H7 (cell line): Measurements from ENCODE around the gene SECTM1. TPM values are rescaled to one million over a fixed set of nuclear protein-coding genes. Genes with fewer than 3 reads are reported as not detected.

Source experiments
- DNase-seq: peaks from one replicate; pipeline ENCODE4 v3.0.0; 2012
- H3K27me3 ChIP-seq: 2 replicates; pipeline ENCODE4 v1.6.0; 2011; ENCODE audit warnings: mild to moderate bottlenecking, low read length; ENCODE audit not compliant: control insufficient read depth, insufficient read depth
- H3K36me3 ChIP-seq: replicated peaks from 2 replicates; pipeline ENCODE4 v1.5.1; 2011; ENCODE audit warnings: low read length; ENCODE audit not compliant: control insufficient read depth, insufficient read depth
- H3K4me3 ChIP-seq: 2 replicates; pipeline ENCODE4 v1.5.1; 2011; ENCODE audit warnings: low read depth, mild to moderate bottlenecking, control low read depth, low read length, moderate library complexity; ENCODE audit not compliant: insufficient read depth
- total RNA-seq: library from RNA; depleted of rRNA; stranded (reverse); fragments of >200 nt; shearing (Covaris generic); gene quantifications from 2 replicates; pipeline ENCODE4 v1.2.3, GENCODE V29; 2014

SECTM1 gene
- total RNA-seq, 1 experiment from 2014 or later, result 0.94 TPM

DNA sequence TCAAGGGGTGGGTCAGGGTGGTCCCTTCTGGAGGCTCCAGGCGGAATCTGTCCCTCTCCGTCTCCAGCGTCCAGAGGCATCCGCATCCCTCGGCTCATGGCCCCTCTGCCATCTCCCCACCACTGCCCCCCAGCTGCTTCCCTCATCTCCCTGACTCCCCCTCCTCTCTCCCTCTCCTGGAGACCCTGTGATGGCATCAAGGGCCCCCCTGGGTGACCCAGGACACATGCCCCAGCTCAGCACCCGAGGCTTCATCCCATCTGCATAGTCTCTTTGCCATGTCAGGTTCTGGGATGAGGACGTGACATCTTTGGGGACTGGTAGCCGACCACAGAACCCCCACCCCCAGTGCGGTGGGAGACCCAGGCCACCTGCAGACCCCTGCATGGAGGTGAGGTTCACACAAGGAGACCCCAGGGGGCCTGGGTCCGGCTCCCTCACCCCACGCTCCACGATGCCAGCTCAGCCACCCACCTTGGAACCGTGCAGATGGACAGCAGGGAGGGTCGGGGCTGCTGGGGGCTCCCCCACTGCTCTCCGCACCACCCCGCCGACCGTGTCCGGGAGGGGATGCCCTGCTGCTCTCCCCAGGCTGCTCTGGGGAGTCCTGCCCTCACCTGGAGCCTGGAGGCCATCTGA, 3.8 kb downstream of the SECTM1 start:
- Histone ChIP-seq H3K36me3 (no peaks in the 10 kb centered on the region), H3K4me3 (no peak overlapping the region), H3K27me3 (peaks cover 28% of the 10 kb centered on the region)
- no peak for DNase-seq

DNA sequence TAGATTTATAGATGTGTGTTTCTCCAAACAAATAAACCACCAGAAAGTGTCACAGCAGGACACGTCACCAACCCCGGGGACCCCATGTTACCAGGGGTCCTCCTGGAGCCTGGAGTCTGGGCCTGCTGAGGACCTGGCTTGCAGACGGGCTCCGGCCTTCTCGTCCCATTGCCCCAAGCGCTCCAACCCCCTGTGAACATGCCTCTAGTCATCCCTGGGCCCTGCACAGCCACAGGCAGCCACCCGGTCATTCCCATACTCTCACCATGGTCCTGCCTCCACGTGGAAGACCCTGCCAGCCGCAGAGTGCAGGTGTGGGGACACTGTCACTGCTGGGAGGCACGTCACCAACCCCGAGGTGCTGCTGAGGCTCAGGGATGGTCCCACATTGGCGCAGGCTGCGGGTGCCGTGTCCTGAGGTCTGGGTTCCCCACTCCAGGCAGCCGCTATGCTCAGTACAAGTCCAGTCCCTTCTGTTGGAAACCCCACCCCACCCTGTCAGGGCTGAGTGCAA, 4.5 kb downstream of the SECTM1 start:
- DNase-seq, result no peak
- H3K36me3 ChIP-seq, result no peaks in the 10 kb centered on the region
- H3K4me3 ChIP-seq, result no peak overlapping the region
- peaks cover 21% of the 10 kb centered on the region for H3K27me3 ChIP-seq

DNA sequence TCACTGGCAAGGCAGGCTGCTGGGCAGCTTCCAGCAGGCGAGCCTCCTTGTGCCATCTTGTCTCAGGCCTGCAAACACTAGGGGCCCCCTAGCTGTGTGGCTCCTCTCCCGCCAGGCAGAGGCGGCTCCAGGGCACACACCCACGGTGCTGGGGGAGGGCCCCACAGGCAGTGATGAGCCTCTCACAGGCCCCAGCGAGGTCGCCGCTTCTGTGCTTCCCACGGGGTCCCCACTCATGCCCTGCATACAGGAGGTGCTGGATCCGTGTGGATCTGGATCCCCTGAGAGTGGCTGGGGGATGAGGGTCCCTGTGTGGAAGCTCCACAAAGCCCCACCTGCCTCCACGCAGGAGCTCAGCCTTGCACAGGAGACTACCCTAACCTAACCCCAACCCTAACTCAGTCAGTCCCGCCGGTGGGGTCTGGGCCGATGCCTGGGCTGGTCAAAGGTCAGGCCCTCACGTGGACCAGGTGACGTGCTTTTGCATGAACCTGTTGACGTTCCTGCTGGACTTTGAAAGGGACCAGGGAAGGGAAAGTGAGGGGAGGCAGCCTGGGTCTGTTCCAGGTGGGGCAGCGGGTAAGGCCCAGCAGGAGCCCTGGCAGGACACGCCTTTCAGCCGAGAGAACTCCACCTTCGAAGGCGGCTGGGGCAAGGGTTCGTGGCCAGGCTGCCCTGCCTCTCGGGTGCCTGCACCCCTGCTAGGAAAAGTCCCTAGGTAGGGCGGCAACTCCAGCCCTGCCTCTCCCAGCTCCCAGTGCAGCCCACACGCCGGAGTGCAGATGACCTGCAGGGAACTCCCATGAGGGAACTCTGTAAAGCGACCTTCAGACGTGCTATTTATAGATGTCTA, 5.2 kb downstream of the SECTM1 start:
- Histone ChIP-seq H3K27me3 (peaks cover 14% of the 10 kb centered on the region), H3K36me3 (no peaks in the 10 kb centered on the region)
- peak; percentile 84 for DNase-seq

GRCh38 chr17:82327757-82328140, 5.8 kb downstream of the SECTM1 start:
- DNase-seq, result no peak
- H3K4me3 ChIP-seq, result no peak overlapping the region
- H3K27me3 ChIP-seq, result peaks cover 8% of the 10 kb centered on the region
- no peaks in the 10 kb centered on the region for H3K36me3 ChIP-seq

More for the DNA sequence above, 5.2 kb downstream of the SECTM1 start:
- no peak overlapping the region for H3K4me3 ChIP-seq

GRCh38 chr17:82327289-82327688, 6.3 kb downstream of the SECTM1 start:
- peak; percentile 85 for DNase-seq
- peaks cover 4% of the 10 kb centered on the region for H3K27me3 ChIP-seq
- H3K4me3 ChIP-seq, result no peak overlapping the region
- H3K36me3 ChIP-seq, result no peaks in the 10 kb centered on the region

- DNase-seq, result no peak
- no peaks in the 10 kb centered on the region for H3K36me3 ChIP-seq
- H3K4me3 ChIP-seq, result no peak overlapping the region
- no peaks in the 10 kb centered on the region; the same call in 1 of the 2 replicates for H3K27me3 ChIP-seq
Observed at GRCh38 chr17:82325286-82326180, 8.0 kb downstream of the SECTM1 start.

- no peak for DNase-seq
- Histone ChIP-seq H3K36me3 (no peaks in the 10 kb centered on the region), H3K27me3 (no peaks in the 10 kb centered on the region; the same call in 1 of the 2 replicates), H3K4me3 (no peak overlapping the region)
Observed at GRCh38 chr17:82324566-82325285, 8.8 kb downstream of the SECTM1 start.

DNA sequence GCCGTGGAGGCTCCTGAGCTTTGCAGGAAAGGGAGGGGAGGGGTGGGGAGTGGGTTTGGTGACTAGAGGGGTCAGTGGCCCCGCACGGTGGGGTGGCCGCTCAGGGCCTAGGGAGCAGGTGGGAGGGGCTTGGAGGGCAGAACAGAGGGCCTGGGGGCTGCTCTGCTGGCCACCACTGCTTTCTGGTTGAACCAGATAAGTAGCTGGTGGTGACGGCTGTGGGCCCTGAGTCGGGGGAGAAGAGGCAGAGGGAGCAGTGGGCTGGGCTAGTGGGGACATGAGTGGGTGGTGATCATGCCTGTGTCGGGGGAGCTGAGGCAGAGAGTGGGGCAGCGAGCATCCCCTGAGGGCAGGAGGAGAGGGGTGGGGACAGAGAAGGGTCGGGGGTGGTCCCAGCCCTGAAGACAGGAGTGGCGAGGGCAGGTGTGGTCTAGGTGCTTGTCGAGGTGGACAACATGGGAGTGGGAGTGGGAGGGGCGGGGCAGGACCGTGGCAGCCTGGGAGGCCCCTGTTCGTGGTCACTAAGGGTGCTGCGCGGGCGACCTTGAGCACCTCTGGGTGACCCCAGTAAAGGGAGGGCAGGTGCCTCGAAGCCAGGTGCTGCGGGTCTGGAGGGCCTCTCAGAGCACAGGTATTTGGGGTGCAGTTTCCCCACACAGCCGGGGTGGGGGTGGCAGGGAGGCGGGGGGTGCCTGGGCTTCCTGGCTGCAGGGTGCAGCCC, 9.9 kb downstream of the SECTM1 start:
- DNase-seq, result no peak
- H3K27me3 ChIP-seq, result no peaks in the 10 kb centered on the region; the same call in 1 of the 2 replicates
- no peaks in the 10 kb centered on the region for H3K36me3 ChIP-seq
- no peak overlapping the region for H3K4me3 ChIP-seq

DNA sequence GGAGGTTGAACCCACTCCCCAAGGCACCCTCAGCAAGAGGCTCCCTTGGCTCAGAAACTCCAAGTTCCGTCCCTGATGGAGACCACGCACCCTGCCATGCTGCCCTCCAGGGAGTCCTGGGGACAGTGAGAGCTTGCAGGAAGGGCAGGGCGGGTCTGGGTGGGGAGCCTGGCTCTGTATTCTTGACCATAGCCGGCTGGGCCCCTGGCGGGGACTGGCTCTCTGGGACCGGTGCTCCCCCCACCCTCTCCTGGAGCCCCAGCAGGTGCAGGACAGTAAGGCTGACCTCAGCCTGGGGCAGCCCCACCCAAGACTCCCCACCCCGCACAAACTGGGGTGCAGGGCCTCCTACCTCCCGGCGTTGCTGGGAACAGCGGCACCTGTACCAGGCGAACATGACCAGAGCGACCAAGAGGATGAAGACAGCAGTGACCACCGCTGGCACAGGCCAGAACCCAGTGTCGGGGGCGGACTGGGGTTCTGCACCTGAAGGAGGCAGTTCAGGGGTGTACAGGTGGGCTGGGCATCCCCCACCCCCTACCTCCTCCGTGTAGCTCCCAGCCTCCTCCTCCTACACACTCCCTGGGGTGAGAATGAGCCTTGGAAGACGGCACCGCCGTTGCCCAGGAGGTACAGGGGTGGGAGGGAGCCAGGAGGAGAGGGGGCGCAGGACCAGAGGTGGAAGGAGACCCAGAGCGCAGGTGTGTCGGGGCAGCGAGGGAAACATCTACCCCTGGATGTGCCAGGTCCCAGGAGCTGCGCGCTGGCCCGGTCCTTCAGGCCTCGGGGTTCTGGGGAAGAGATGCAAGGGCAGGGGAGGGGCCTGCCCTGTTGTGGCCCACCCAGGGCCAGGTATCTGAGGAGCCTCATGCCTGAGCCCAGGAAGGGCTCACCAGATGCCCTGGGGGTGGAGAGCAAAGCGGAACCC, 10.8 kb downstream of the SECTM1 start:
- Histone ChIP-seq H3K4me3 (no peak overlapping the region), H3K27me3 (no peaks in the 10 kb centered on the region; the same call in 1 of the 2 replicates), H3K36me3 (no peaks in the 10 kb centered on the region)

DNA sequence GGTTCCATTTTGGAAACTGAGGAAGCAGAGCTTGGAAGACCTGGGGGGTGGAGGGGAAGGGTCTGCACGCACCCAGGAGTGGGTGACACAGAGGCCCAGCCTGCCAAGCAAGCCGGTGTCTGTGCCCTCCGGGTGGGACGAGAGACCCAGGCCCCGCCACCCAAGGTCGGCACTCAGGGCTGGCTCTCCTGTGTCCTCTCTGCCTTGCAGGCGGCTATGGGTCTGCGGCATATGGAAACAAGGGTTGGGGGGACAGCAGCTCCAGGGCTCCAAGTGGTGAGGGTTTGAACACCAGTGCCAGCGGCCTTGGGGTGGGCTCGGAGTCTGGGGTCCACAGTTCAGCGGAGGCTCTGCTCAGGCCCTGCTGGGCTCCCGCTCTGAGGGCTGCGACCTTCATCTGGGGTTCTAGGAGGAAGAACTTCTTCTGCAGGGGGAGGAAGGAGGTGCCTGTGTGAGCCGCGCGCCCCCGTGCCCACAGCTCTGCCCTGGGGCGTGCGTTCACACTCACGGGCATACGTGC, 11.6 kb downstream of the SECTM1 start:
- H3K4me3 ChIP-seq, result no peak overlapping the region
- no peak for DNase-seq
- no peaks in the 10 kb centered on the region for H3K27me3 ChIP-seq
- no peaks in the 10 kb centered on the region for H3K36me3 ChIP-seq

More for the DNA sequence above, 10.8 kb downstream of the SECTM1 start:
- DNase-seq, result no peak

DNA sequence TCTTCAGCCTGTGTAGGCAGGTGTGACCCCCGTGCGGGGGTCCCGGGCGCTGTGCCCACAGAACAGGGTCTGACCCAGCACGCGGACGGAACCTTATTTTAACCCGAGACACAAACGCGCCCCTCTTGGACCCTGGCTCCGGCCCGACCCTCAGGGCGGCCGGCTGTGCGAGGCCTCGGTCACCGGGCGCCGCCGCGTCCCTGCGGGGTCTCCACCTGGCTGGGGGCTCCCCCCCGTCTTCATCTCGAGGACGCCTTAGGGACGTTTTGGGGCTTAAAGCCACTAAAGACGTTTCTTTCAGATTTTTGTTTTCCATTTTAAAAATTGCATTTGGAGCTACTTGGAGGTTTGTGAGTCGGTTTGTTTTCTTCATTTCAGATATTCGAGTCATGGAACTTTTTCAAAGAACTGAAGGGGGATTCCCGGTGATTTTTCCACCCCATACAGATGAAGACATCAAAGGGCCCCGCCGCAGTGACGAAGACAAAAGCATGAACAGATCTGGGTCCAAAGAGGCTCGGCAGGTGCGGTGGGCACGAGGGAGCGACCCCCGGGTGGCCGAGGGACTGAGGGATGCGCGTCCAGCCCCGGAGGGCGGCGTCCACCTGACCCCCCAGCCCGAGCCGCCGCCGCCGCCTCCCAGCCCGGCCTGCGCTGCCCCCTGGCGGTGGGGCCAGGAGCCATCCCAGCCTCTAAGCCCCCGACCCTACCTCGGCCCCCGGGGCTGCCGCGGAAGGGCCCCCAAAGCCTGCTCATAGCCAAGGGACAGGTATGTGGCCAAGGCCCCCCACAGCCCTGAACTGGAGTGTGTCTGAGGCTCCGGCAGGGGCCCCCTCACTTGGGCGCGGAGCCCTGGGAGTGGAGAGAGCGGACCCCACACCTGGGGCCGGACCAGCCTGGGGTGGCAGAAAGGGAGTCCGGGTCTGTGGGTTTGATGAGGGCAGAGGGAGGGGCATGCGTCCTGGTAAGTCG, 12.3 kb downstream of the SECTM1 start:
- DNase-seq, result peak; percentile 98

More for the DNA sequence above, 12.3 kb downstream of the SECTM1 start:
- Histone ChIP-seq H3K4me3 (no peak overlapping the region), H3K36me3 (no peaks in the 10 kb centered on the region), H3K27me3 (no peaks in the 10 kb centered on the region)
